ENCODE data around the gene CLEC12A. TPM values are rescaled to one million over a fixed set of nuclear protein-coding genes. Genes with fewer than 3 reads are reported as not detected.

The CLEC12A gene
- polyA plus RNA-seq, 3 donors: 356 to 441 (median 412) TPM

DNA sequence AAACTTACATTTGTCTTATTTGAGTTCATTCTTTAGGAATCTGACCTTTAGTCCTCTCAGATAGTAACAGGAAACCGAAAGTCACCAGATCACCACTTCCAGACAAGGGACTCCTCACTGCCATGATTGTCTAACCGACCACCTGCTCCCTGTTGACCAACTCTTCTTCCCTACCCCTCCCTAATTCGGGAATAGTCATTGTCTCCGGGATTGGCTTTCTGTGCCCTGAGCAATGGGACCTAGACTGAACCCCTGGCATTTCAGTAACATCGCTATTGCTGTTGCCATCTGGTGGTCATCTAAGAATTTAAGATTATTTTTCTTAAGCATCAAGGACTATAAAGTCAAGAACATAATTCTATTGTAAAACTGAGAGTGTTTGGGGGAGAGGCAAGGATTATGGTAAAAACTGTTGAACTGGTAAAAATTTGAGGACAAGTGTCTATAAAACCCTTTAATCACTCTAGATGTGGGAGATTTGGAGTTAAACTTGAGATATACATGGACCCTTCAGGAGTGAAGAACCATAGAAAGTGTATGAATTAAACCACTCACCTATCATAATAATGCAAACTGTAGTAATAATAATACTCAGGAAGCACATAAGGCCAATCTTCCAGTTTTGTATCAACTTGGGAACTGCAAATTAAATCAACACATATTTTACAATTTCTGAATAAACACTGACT is 45.4 kb upstream of the CLEC12A start:
- peak overlapping the region; percentile 61 for H3K4me2 ChIP-seq (replicated peaks; ENCODE audit: extremely low read depth, low read length, poor library complexity, severe bottlenecking)
- 23% methylated on average over 2 of the region's 5 CpGs for WGBS (ENCODE audit: insufficient coverage)
- no peaks in the 10 kb centered on the region for H3K36me3 Mint-ChIP-seq
- H3K36me3 ChIP-seq (replicated peaks in 1 of 2; ENCODE audit: control insufficient read depth in 1 of 2, insufficient read depth in 2 of 2, low read length in 2 of 2): no peaks in the 10 kb centered on the region
- intact Hi-C loops (cut with micrococcal nuclease): loop anchor here (5.0 to 10.0 kb wide), 3 partner anchors 109 to 181 kb away; no protein-coding TSS in a partner anchor
- peak overlapping the region in 5 of 7 donors; percentile 13 to 87 (median 44) for H3K27ac Mint-ChIP-seq
- peaks cover 0 to 8% of the 10 kb centered on the region in 2 donors for H3K4me1 ChIP-seq (ENCODE audit: control insufficient read depth in 1 of 2, insufficient read depth in 2 of 2, low read length in 2 of 2)
- TF ChIP-seq, protein P1, sequence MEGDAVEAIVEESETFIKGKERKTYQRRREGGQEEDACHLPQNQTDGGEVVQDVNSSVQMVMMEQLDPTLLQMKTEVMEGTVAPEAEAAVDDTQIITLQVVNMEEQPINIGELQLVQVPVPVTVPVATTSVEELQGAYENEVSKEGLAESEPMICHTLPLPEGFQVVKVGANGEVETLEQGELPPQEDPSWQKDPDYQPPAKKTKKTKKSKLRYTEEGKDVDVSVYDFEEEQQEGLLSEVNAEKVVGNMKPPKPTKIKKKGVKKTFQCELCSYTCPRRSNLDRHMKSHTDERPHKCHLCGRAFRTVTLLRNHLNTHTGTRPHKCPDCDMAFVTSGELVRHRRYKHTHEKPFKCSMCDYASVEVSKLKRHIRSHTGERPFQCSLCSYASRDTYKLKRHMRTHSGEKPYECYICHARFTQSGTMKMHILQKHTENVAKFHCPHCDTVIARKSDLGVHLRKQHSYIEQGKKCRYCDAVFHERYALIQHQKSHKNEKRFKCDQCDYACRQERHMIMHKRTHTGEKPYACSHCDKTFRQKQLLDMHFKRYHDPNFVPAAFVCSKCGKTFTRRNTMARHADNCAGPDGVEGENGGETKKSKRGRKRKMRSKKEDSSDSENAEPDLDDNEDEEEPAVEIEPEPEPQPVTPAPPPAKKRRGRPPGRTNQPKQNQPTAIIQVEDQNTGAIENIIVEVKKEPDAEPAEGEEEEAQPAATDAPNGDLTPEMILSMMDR (IDR thresholded peaks at IDR 0.05): peak; percentile 56
- H2AFZ ChIP-seq (ENCODE audit: insufficient read depth, low read depth, low read length, poor library complexity, severe bottlenecking): peak overlapping the region; percentile 78
- peak overlapping the region in 1 of 2 donors; percentile 58 for H3K27ac ChIP-seq (ENCODE audit: low read depth in 1 of 2, low read length in 2 of 2)
- H3K4me3 Mint-ChIP-seq: peak overlapping the region; percentile 80 to 94
- peaks cover 18% of the 10 kb centered on the region for H3K4me1 Mint-ChIP-seq
- no peaks in the 10 kb centered on the region for H3K27me3 ChIP-seq (ENCODE audit: control insufficient read depth in 2 of 2, insufficient read depth in 2 of 2, low read length in 2 of 2)
- peak in 2 of 3 donors; percentile 41 to 46 for DNase-seq
- peak overlapping the region; percentile 45 for H3K9ac ChIP-seq (ENCODE audit: insufficient read depth, low read length, poor library complexity, severe bottlenecking)
- H3K4me3 ChIP-seq (replicated peaks in 1 of 3; ENCODE audit: low read depth in 2 of 3, low read length in 3 of 3): peak overlapping the region; percentile 25 to 67 (median 61)
- H3K9me3 Mint-ChIP-seq: peaks cover 0 to 3% (median 0%) of the 10 kb centered on the region in 7 donors
- H4K20me1 ChIP-seq (ENCODE audit: insufficient read depth, low read length): no peaks in the 10 kb centered on the region
- H3K79me2 ChIP-seq (ENCODE audit: insufficient read depth, low read length): no peaks in the 10 kb centered on the region
- no peaks in the 10 kb centered on the region for H3K9me3 ChIP-seq (replicated peaks in 1 of 2; ENCODE audit: control insufficient read depth in 1 of 2, insufficient read depth in 1 of 2, low read length in 2 of 2)
- H3K27me3 Mint-ChIP-seq (ENCODE audit: low read depth in 3 of 3): peaks cover 0 to 1% (median 0%) of the 10 kb centered on the region in 3 donors

DNA sequence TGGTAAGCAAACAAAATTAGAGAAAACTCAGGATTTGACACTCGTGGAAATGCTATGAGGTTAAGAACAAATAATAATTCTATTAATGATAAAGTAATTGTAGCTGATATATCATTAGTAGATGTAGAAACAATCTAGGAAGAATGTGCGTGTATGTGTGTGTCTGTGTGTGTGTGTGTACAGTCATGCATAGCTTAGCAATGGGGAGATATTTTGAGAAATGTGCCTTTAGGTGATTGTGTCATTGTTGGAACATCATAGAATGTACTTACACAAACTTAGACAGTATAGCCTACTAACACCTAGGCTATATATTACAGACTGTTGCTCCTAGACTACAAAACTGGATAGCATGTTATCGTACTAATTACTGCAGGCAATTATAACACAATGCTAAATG is 44.3 kb upstream of the CLEC12A start:
- peaks cover 18% of the 10 kb centered on the region for H3K4me1 Mint-ChIP-seq
- Histone ChIP-seq H3K36me3 (replicated peaks in 1 of 2; ENCODE audit: control insufficient read depth in 1 of 2, insufficient read depth in 2 of 2, low read length in 2 of 2) (no peaks in the 10 kb centered on the region), H3K4me3 (replicated peaks in 1 of 3; ENCODE audit: low read depth in 2 of 3, low read length in 3 of 3) (no peak overlapping the region), H2AFZ (ENCODE audit: insufficient read depth, low read depth, low read length, poor library complexity, severe bottlenecking) (no peak overlapping the region), H3K79me2 (ENCODE audit: insufficient read depth, low read length) (no peaks in the 10 kb centered on the region), H3K9ac (ENCODE audit: insufficient read depth, low read length, poor library complexity, severe bottlenecking) (no peak overlapping the region), H3K4me2 (replicated peaks; ENCODE audit: extremely low read depth, low read length, poor library complexity, severe bottlenecking) (no peak overlapping the region), H3K27me3 (ENCODE audit: control insufficient read depth in 2 of 2, insufficient read depth in 2 of 2, low read length in 2 of 2) (no peaks in the 10 kb centered on the region), H3K4me1 (ENCODE audit: control insufficient read depth in 1 of 2, insufficient read depth in 2 of 2, low read length in 2 of 2) (peaks cover 0 to 8% of the 10 kb centered on the region in 2 donors), H4K20me1 (ENCODE audit: insufficient read depth, low read length) (no peaks in the 10 kb centered on the region), H3K27ac (ENCODE audit: low read depth in 1 of 2, low read length in 2 of 2) (no peak overlapping the region), H3K9me3 (replicated peaks in 1 of 2; ENCODE audit: control insufficient read depth in 1 of 2, insufficient read depth in 1 of 2, low read length in 2 of 2) (no peaks in the 10 kb centered on the region)
- DNase-seq: no peak
- no peaks in the 10 kb centered on the region for H3K36me3 Mint-ChIP-seq
- peaks cover 0 to 1% (median 0%) of the 10 kb centered on the region in 3 donors for H3K27me3 Mint-ChIP-seq (ENCODE audit: low read depth in 3 of 3)
- H3K4me3 Mint-ChIP-seq: no peak overlapping the region
- peaks cover 0 to 3% (median 0%) of the 10 kb centered on the region in 7 donors for H3K9me3 Mint-ChIP-seq
- intact Hi-C loops (cut with micrococcal nuclease): loop anchor here (5.0 to 10.0 kb wide), 3 partner anchors 110 to 182 kb away; no protein-coding TSS in a partner anchor
- H3K27ac Mint-ChIP-seq: no peak overlapping the region
- WGBS (ENCODE audit: insufficient coverage): no CpG with 5 or more reads among the region's 3 CpGs
- TF ChIP-seq, protein P1 (IDR thresholded peaks at IDR 0.05): no peak
